ENCODE measurements around the gene NAPSA. TPM values are rescaled to one million over a fixed set of nuclear protein-coding genes. Genes with fewer than 3 reads are reported as not detected.
"Not testable (repeated sequence)": the region's sequence is repeated elsewhere in the genome, so short reads cannot be mapped to it uniquely, and the experiment has no call there.

Gene NAPSA
- polyA plus RNA-seq, 1 donor from 2014 or later = 4.2 TPM

- peak overlapping the region in 1 of 3 donors; percentile 47 for H3K27ac Mint-ChIP-seq
- H3K4me1 Mint-ChIP-seq = peaks cover 0 to 4% (median 4%) of the 10 kb centered on the region in 3 donors
- H3K36me3 Mint-ChIP-seq = peaks cover 8% of the 10 kb centered on the region
- no peaks in the 10 kb centered on the region for H3K27me3 Mint-ChIP-seq
- no peaks in the 10 kb centered on the region for H3K9me3 Mint-ChIP-seq
- H3K4me3 Mint-ChIP-seq = no peak overlapping the region
These were observed 28.1 kb upstream of the NAPSA start for GRCh38 chr19:50393589-50393988.

- Mint-ChIP-seq H3K36me3 (peaks cover 8% of the 10 kb centered on the region), H3K9me3 (no peaks in the 10 kb centered on the region), H3K27me3 (no peaks in the 10 kb centered on the region), H3K4me1 (peaks cover 0 to 4% (median 4%) of the 10 kb centered on the region in 3 donors), H3K27ac (no peak overlapping the region), H3K4me3 (no peak overlapping the region)
These were observed 27.3 kb upstream of the NAPSA start for GRCh38 chr19:50392759-50393158.

GRCh38 chr19:50390952-50391351 lies 25.5 kb upstream of the NAPSA start:
- not testable (repeated sequence) for H3K27ac Mint-ChIP-seq, H3K4me1 Mint-ChIP-seq, H3K27me3 Mint-ChIP-seq, H3K4me3 Mint-ChIP-seq, H3K9me3 Mint-ChIP-seq, H3K36me3 Mint-ChIP-seq

- H3K27me3 Mint-ChIP-seq, H3K9me3 Mint-ChIP-seq, H3K4me3 Mint-ChIP-seq, H3K27ac Mint-ChIP-seq, H3K36me3 Mint-ChIP-seq, H3K4me1 Mint-ChIP-seq: not testable (repeated sequence)
These were observed 24.9 kb upstream of the NAPSA start for GRCh38 chr19:50390295-50390694.

- peak overlapping the region in 1 of 4 donors; percentile 88 for H3K4me3 Mint-ChIP-seq
- peaks cover 2% of the 10 kb centered on the region for H3K27me3 Mint-ChIP-seq
- H3K36me3 Mint-ChIP-seq = peaks cover 5% of the 10 kb centered on the region
- H3K9me3 Mint-ChIP-seq = no peaks in the 10 kb centered on the region
- H3K4me1 Mint-ChIP-seq = peaks cover 6 to 21% (median 16%) of the 10 kb centered on the region in 3 donors
- peak overlapping the region in 1 of 3 donors; percentile 79 for H3K27ac Mint-ChIP-seq
These were observed 22.4 kb upstream of the NAPSA start for GRCh38 chr19:50387868-50388245.

GRCh38 chr19:50387176-50387867 lies 21.9 kb upstream of the NAPSA start:
- Mint-ChIP-seq H3K4me1 (peaks cover 6 to 21% (median 16%) of the 10 kb centered on the region in 3 donors), H3K36me3 (peaks cover 4% of the 10 kb centered on the region), H3K4me3 (peak overlapping the region in 1 of 4 donors; percentile 88), H3K27ac (peak overlapping the region in 1 of 3 donors; percentile 79), H3K27me3 (peaks cover 2% of the 10 kb centered on the region), H3K9me3 (no peaks in the 10 kb centered on the region)

- Mint-ChIP-seq H3K9me3 (no peaks in the 10 kb centered on the region), H3K4me3 (peak overlapping the region; percentile 76 to 98 (median 94)), H3K36me3 (peaks cover 2% of the 10 kb centered on the region), H3K4me1 (peaks cover 6 to 21% (median 16%) of the 10 kb centered on the region in 3 donors), H3K27me3 (peaks cover 2% of the 10 kb centered on the region), H3K27ac (peak overlapping the region; percentile 93 to 97 (median 95))
These were observed 19.5 kb upstream of the NAPSA start for GRCh38 chr19:50384685-50385535.

GRCh38 chr19:50383852-50384684 lies 18.6 kb upstream of the NAPSA start, which contains the start of gene POLD1:
TSS of gene POLD1 (plus strand) at chr19:50384347. CDS start at chr19:50398852, 14,505 bp downstream.
- no peaks in the 10 kb centered on the region for H3K9me3 Mint-ChIP-seq
- peaks cover 8 to 21% (median 16%) of the 10 kb centered on the region in 3 donors for H3K4me1 Mint-ChIP-seq

GRCh38 chr19:50383001-50383851 lies 17.8 kb upstream of the NAPSA start:
- Mint-ChIP-seq H3K27ac (peak overlapping the region; percentile 93 to 97 (median 95)), H3K9me3 (no peaks in the 10 kb centered on the region), H3K27me3 (peaks cover 2% of the 10 kb centered on the region), H3K4me1 (peaks cover 10 to 21% (median 16%) of the 10 kb centered on the region in 3 donors), H3K4me3 (peak overlapping the region; percentile 76 to 98 (median 94)), H3K36me3 (peaks cover 4% of the 10 kb centered on the region)

More at GRCh38 chr19:50383852-50384684, 18.6 kb upstream of the NAPSA start, which contains the start of gene POLD1:
- Mint-ChIP-seq H3K4me3 (peak within 1 kb of the TSS; percentile 76 to 98 (median 94)), H3K27ac (peak within 1 kb of the TSS; percentile 93 to 97 (median 95)), H3K36me3 (peaks cover 4% of the 10 kb centered on the region), H3K27me3 (peaks cover 2% of the 10 kb centered on the region)

- Mint-ChIP-seq H3K27me3 (peaks cover 2% of the 10 kb centered on the region), H3K4me1 (peaks cover 10 to 27% (median 17%) of the 10 kb centered on the region in 3 donors), H3K9me3 (no peaks in the 10 kb centered on the region), H3K27ac (peak overlapping the region in 1 of 3 donors; percentile 93), H3K4me3 (peak overlapping the region in 2 of 4 donors; percentile 25 to 76), H3K36me3 (peaks cover 4% of the 10 kb centered on the region)
These were observed 16.7 kb upstream of the NAPSA start for GRCh38 chr19:50381881-50382729.

- Mint-ChIP-seq H3K9me3 (no peaks in the 10 kb centered on the region), H3K36me3 (peaks cover 2% of the 10 kb centered on the region), H3K4me1 (peaks cover 14 to 28% (median 20%) of the 10 kb centered on the region in 3 donors), H3K4me3 (no peak overlapping the region), H3K27me3 (peaks cover 2% of the 10 kb centered on the region), H3K27ac (peak overlapping the region in 1 of 3 donors; percentile 93)
These were observed 15.3 kb upstream of the NAPSA start for GRCh38 chr19:50380751-50381151.

GRCh38 chr19:50380137-50380536 lies 14.7 kb upstream of the NAPSA start:
- Mint-ChIP-seq H3K4me3 (peak overlapping the region in 2 of 4 donors; percentile 70 to 86), H3K36me3 (peaks cover 2% of the 10 kb centered on the region), H3K27ac (peak overlapping the region in 1 of 3 donors; percentile 96), H3K9me3 (no peaks in the 10 kb centered on the region), H3K27me3 (peaks cover 2% of the 10 kb centered on the region), H3K4me1 (peaks cover 14 to 26% (median 18%) of the 10 kb centered on the region in 3 donors)

GRCh38 chr19:50379602-50380001 lies 14.2 kb upstream of the NAPSA start:
- H3K27me3 Mint-ChIP-seq = no peaks in the 10 kb centered on the region
- peaks cover 2% of the 10 kb centered on the region for H3K36me3 Mint-ChIP-seq
- H3K9me3 Mint-ChIP-seq = no peaks in the 10 kb centered on the region
- peak overlapping the region in 1 of 4 donors; percentile 70 for H3K4me3 Mint-ChIP-seq
- peaks cover 9 to 21% (median 13%) of the 10 kb centered on the region in 3 donors for H3K4me1 Mint-ChIP-seq
- H3K27ac Mint-ChIP-seq = peak overlapping the region in 2 of 3 donors; percentile 90 to 96

Data from IgD-negative memory B cell (primary cell).